Stimulated activated CD4-positive, alpha-beta T cell treated with anti-CD3 and anti-CD28 coated beads, Interleukin-2, amount 100 ng/mL, for 48 hours (primary cell): ENCODE measurements around the gene STAB2.

Source experiments
- DNase-seq, 2 donors: peaks; one replicate each; pipeline ENCODE4 v3.0.0-alpha.2; 2020

STAB2 gene

DNA sequence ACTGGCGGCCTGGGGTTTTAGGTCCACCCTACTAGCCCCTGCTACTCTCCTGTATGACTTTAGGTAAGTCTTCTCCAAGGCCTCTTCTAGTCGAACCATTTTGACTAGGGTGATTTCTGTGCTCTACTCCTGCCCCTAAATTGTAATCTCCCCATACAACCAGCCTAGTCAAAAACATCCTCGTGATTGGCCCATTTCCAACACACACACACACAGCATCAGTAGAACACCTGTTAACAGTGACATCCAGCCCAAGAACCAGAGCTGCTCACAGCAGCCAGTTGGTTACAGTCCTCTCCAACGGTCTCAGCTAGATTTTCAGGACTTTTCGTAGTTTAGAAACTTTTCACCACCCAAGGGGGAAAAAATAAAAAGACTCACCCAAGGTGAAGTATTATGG lies 223.0 kb downstream of the STAB2 start:
- DNase-seq: no peak

DNA sequence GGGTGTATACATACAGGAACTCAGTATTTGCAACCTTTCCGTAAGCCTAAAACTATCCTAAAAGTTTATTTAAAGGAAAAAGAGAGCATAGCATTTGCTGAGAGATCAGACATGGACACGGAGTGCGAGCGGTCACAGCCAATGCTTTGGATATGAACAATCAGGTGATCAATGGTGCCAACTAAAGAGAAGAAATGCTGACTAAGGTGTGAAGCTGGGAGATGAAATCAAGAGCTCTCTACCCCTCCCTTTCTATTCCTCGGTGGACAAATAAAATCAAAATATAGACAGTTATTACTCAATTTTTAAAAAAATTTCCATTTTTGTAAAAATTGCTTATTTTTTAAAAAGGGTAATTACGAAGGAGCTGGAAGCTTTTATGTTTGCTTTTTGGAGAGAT lies 224.7 kb downstream of the STAB2 start:
- no peak for DNase-seq

DNA sequence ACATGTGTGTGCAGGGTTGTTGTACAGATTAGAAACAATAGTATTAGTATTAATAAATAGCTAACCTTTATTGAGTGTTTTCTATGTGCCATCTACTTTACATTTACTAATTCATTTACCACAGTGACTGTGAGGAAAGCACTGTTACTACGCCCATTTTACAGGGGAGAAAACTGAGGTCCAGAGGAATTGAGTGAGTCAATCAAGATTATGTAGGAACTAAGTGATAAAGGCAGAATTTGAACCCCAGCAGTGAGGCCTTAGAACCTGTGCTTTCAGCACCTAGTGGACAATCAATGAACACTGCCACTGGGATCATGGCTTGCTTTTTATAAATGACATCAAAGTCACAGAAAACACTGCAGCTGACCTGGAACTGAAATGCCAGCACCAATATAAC lies 225.7 kb downstream of the STAB2 start:
- DNase-seq: no peak

DNA sequence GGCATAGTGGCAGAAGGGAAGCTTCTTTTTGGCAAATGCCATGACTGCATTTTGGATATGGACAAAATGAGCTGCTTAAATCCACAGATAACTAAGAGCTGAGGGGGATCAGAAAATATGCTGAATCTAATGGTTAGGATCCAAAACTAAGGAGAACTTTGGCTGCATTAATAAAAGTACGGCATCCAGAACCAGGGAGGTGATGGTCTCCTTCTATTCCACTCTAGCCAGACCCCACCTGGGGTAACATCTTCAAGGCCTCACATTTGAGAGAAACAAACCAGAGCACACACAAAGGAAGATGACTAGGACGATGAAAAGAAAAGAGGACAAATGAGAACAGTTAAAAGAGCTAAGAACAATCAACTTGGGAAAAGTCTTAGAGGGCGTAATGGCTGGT lies 226.4 kb downstream of the STAB2 start:
- no peak for DNase-seq

DNA sequence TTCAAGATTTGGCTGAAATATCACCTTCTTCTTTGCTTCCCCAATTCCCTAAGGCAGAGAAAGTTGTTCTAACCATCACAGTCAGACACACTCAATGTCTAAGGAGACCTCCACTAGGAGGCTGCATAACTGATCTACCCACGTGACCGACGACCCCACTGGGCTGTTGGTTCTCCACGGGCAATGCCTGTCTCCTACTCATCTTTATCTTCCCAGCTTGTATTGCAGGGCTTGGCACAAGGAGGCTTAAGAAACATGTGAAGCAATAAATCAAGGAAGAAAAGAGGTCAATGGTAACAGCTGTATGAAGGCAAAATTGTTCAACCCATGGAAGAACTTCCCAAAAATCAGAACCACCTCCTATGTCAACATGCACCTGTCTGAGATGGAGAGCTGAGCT lies 226.9 kb downstream of the STAB2 start:
- no peak for DNase-seq

- DNase-seq: no peak
Measured at GRCh38 chr12:103814436-103814835, 227.4 kb downstream of the STAB2 start.
